COLO668 (cell line): ENCODE measurements around the gene SP2.

Source experiments
- DNase-seq: peaks from one replicate; lab custom pipeline; 2025; ENCODE audit not compliant: unreplicated experiment; lab: John Stamatoyannopoulos, UW

Gene SP2

GRCh38 chr17:47969930-47970724, 74.1 kb downstream of the SP2 start:
- no peak for DNase-seq

GRCh38 chr17:47970725-47971499, 74.9 kb downstream of the SP2 start, which contains the start of gene CDK5RAP3:
TSS of gene CDK5RAP3 (plus strand) at chr17:47971113. CDS start at chr17:47971147, 34 bp downstream.
- DNase-seq = peak; percentile 98

- no peak for DNase-seq
Observed at GRCh38 chr17:47973541-47973940, 77.5 kb downstream of the SP2 start.

GRCh38 chr17:47975189-47975822, 79.3 kb downstream of the SP2 start:
- DNase-seq = no peak

GRCh38 chr17:47975823-47976205, 79.8 kb downstream of the SP2 start:
- DNase-seq = no peak

- DNase-seq = peak; percentile 38
Observed at GRCh38 chr17:47978324-47978723, 82.3 kb downstream of the SP2 start.
